Right atrium auricular region (tissue), 2 donors: ENCODE data around the gene CIC. TPM values are rescaled to one million over a fixed set of nuclear protein-coding genes. Genes with fewer than 3 reads are reported as not detected.
"Not testable (repeated sequence)": the region's sequence is repeated elsewhere in the genome, so short reads cannot be mapped to it uniquely, and the experiment has no call there.

Experiments
- DNase-seq: peaks from one replicate; pipeline ENCODE4 v3.0.0-alpha.2; 2019; ENCODE audit warnings: low spot score
- H3K27ac ChIP-seq, 2 donors: fragments of 200-600 bp; sonication (generic); 1 replicate in 1 of 2; 2 replicates in 1 of 2; pipeline ENCODE4 v1.5.1; 2016 to 2019
- H3K27me3 ChIP-seq, 2 donors: fragments of 200-600 bp; sonication (generic); one replicate each; pipeline versions ENCODE4 v1.5.1 to v1.6.0; 2017 to 2019
- H3K36me3 ChIP-seq: fragments of 200-600 bp; sonication (generic); one replicate; pipeline ENCODE4 v1.5.1; 2016
- H3K4me1 ChIP-seq, 2 donors: fragments of 200-600 bp; sonication (generic); one replicate each; pipeline versions ENCODE4 v1.5.1 to v1.6.0; 2017 to 2019
- H3K4me3 ChIP-seq, 2 donors: fragments of 200-600 bp; sonication (generic); 1 replicate in 1 of 2; 2 replicates in 1 of 2; pipeline ENCODE4 v1.5.1; 2017 to 2019; ENCODE audit warnings: mild to moderate bottlenecking in 1 of 2, moderate library complexity in 1 of 2
- H3K9me3 ChIP-seq, 2 donors: fragments of 200-600 bp; sonication (generic); one replicate each; pipeline ENCODE4 v1.5.1; 2019
- total RNA-seq, 2 donors: library from RNA; depleted of rRNA; stranded (reverse); fragments of >200 nt; gene quantifications; one replicate each; pipeline ENCODE4 v1.1.0, GENCODE V29; 2016
- TF ChIP-seq, protein P1 (sequence below), 2 donors: fragments of 200-600 bp; sonication (generic); IDR thresholded peaks; one replicate each; pipeline ENCODE4 v1.5.1; 2019; ENCODE audit warnings: antibody characterized with exemption in 2 of 2

CIC gene
- total RNA-seq, 2 donors from 2014 or later, result 27.4 to 53.5 TPM

DNA sequence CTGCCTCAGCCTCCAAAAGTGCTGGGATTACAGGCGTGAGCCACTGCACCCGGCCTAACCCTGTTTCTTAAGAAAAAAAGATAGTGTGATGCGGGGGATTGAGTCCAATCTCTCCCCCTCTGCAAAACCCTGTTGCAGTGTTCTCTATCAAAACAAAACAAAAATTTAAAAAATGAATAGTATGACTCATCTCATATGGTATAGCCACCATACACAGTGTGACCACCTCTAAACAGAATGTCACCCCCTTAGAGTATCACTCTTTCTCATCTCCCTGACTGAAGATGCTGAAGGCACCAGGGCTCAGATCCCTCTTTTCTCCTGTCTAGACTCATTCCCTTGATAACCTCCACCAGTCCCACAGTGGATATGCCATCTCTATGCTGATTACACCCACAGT, 7.3 kb upstream of the CIC start:
- H3K4me1 ChIP-seq, result peaks cover 0 to 3% of the 10 kb centered on the region in 2 donors
- TF ChIP-seq, protein P1, sequence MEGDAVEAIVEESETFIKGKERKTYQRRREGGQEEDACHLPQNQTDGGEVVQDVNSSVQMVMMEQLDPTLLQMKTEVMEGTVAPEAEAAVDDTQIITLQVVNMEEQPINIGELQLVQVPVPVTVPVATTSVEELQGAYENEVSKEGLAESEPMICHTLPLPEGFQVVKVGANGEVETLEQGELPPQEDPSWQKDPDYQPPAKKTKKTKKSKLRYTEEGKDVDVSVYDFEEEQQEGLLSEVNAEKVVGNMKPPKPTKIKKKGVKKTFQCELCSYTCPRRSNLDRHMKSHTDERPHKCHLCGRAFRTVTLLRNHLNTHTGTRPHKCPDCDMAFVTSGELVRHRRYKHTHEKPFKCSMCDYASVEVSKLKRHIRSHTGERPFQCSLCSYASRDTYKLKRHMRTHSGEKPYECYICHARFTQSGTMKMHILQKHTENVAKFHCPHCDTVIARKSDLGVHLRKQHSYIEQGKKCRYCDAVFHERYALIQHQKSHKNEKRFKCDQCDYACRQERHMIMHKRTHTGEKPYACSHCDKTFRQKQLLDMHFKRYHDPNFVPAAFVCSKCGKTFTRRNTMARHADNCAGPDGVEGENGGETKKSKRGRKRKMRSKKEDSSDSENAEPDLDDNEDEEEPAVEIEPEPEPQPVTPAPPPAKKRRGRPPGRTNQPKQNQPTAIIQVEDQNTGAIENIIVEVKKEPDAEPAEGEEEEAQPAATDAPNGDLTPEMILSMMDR (IDR thresholded peaks at IDR 0.05), result no peak
- H3K36me3 ChIP-seq, result no peaks in the 10 kb centered on the region
- H3K9me3 ChIP-seq, result no peaks in the 10 kb centered on the region
- H3K4me3 ChIP-seq, result no peak overlapping the region
- no peaks in the 10 kb centered on the region for H3K27me3 ChIP-seq
- no peak for DNase-seq
- no peak overlapping the region for H3K27ac ChIP-seq

DNA sequence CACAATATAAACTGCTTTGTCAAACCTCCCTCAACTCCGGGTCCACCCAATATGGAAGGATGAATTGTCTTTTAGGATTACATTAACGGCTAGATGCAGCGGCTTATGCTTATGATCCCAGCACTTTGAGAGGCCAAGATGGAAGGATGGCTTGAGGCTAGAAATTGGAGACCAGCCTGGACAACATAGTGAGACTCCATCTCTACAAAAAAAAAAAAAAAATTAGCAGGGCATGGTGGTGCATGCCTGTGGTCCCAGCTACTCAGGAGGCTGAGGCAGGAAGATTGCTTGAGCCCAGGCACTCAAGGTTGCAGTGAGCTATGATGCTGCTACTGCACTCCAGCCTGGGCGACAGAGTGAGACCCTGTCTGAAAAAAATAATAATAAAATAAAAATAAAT, 2.9 kb upstream of the CIC start:
- not testable (repeated sequence) for H3K27ac ChIP-seq, H3K4me3 ChIP-seq, H3K9me3 ChIP-seq, H3K36me3 ChIP-seq, H3K27me3 ChIP-seq, DNase-seq
- peaks cover 0 to 25% of the 10 kb centered on the region in 2 donors for H3K4me1 ChIP-seq

- not testable (repeated sequence) for H3K9me3 ChIP-seq, DNase-seq, H3K27me3 ChIP-seq, H3K4me3 ChIP-seq, H3K36me3 ChIP-seq
- peaks cover 0 to 35% of the 10 kb centered on the region in 2 donors for H3K4me1 ChIP-seq
- peak overlapping the region in 1 of 2 donors; percentile 98 for H3K27ac ChIP-seq
Observed at GRCh38 chr19:42266928-42267603, 2.0 kb upstream of the CIC start.

DNA sequence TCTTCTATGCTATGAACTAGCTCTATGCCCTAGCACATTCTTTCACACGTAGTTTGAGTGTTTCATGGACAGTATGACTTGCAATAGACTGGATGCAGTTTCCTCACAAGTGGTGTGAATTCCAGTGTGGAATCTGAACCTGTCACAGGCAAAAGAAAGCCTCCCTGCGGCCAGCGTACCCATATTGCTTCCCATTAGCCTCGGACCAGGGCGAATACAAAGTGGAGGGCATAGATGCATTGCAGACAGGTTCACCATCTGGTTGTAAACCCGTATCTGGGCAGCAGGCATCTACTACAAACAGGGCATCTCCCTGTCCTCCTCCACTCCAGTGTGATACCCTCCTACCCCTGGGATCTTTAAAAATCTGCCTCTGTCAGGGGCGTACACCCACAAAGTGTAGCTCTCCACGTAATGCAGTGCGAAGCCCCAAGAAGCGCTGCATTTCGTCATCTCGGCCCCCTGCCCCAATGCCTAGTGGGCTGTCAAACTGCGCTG, 1.4 kb upstream of the CIC start:
- H3K36me3 ChIP-seq, result peaks cover 8% of the 10 kb centered on the region
- DNase-seq, result no peak
- H3K4me3 ChIP-seq, result peak overlapping the region; percentile 42 to 72
- no peaks in the 10 kb centered on the region for H3K9me3 ChIP-seq
- TF ChIP-seq, protein P1 (IDR thresholded peaks at IDR 0.05), result no peak
- no peaks in the 10 kb centered on the region for H3K27me3 ChIP-seq
- peaks cover 0 to 36% of the 10 kb centered on the region in 2 donors for H3K4me1 ChIP-seq
- H3K27ac ChIP-seq, result peak overlapping the region; percentile 98 to 100

- peak; percentile 100 for DNase-seq
- Histone ChIP-seq H3K27ac (peak overlapping the region; percentile 98 to 100), H3K27me3 (no peaks in the 10 kb centered on the region), H3K4me1 (peaks cover 0 to 36% of the 10 kb centered on the region in 2 donors), H3K4me3 (peak overlapping the region; percentile 72 to 94), H3K36me3 (peaks cover 14% of the 10 kb centered on the region), H3K9me3 (no peaks in the 10 kb centered on the region)
- TF ChIP-seq, protein P1 (IDR thresholded peaks at IDR 0.05), result no peak
Observed at GRCh38 chr19:42268142-42268703, 829 bp upstream of the CIC start.

- peak overlapping the region; percentile 58 to 72 for H3K4me3 ChIP-seq
- H3K9me3 ChIP-seq, result no peaks in the 10 kb centered on the region
- no peak for DNase-seq
- H3K27ac ChIP-seq, result peak overlapping the region; percentile 91 to 96
- H3K27me3 ChIP-seq, result no peaks in the 10 kb centered on the region
- peaks cover 29% of the 10 kb centered on the region for H3K36me3 ChIP-seq
- TF ChIP-seq, protein P1 (IDR thresholded peaks at IDR 0.05), result no peak
- H3K4me1 ChIP-seq, result peaks cover 0 to 41% of the 10 kb centered on the region in 2 donors
Observed at GRCh38 chr19:42269478-42270345, 660 bp downstream of the CIC start.
